Measurements from ENCODE around the gene BLTP1.

DNA sequence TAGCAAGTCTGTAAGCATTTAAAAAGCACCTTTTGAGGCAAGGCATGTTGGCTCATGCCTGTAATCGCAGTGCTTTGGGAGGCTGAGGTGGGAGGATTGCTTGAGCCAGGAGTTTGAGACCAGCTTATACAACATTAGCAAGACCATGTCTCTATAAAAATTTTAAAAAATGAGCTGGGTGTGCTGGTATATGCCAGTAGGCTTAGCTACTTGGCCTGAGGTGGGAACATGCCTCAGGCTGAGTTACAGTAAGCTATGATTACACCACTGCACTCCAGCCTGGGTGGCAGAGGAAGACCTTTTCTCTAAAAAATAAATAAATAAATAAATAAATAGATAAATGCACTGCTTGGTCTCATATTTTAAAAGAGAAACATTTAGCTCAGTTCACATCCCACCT lies 26.8 kb downstream of the BLTP1 start:
- TF ChIP-seq, protein P1, sequence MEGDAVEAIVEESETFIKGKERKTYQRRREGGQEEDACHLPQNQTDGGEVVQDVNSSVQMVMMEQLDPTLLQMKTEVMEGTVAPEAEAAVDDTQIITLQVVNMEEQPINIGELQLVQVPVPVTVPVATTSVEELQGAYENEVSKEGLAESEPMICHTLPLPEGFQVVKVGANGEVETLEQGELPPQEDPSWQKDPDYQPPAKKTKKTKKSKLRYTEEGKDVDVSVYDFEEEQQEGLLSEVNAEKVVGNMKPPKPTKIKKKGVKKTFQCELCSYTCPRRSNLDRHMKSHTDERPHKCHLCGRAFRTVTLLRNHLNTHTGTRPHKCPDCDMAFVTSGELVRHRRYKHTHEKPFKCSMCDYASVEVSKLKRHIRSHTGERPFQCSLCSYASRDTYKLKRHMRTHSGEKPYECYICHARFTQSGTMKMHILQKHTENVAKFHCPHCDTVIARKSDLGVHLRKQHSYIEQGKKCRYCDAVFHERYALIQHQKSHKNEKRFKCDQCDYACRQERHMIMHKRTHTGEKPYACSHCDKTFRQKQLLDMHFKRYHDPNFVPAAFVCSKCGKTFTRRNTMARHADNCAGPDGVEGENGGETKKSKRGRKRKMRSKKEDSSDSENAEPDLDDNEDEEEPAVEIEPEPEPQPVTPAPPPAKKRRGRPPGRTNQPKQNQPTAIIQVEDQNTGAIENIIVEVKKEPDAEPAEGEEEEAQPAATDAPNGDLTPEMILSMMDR (conservative IDR thresholded peaks at IDR 0.05; ENCODE audit: low read length), result no peak
- TF ChIP-seq EZH2phosphoT487 (IDR thresholded peaks at IDR 0.05; ENCODE audit: borderline replicate concordance, low read depth, low read length), result no peak
